GM23248 (cell line): ENCODE measurements around the gene CTNND2. TPM values are rescaled to one million over a fixed set of nuclear protein-coding genes. Genes with fewer than 3 reads are reported as not detected.
"Not testable (repeated sequence)": the region's sequence is repeated elsewhere in the genome, so short reads cannot be mapped to it uniquely, and the experiment has no call there.

Experiments used
- DNase-seq: peaks from one replicate; pipeline ENCODE4 v3.0.0-alpha.2; 2015
- H2AFZ ChIP-seq: fragments of 200-600 bp; sonication (generic); 2 replicates; pipeline ENCODE4 v1.6.1; 2016; ENCODE audit warnings: antibody characterized with exemption
- H3F3A ChIP-seq: fragments of 200-600 bp; sonication (generic); 2 replicates; pipeline ENCODE4 v1.6.1; 2016; ENCODE audit warnings: mild to moderate bottlenecking, antibody characterized with exemption, mixed run types; ENCODE audit not compliant: insufficient read depth
- H3K27ac ChIP-seq: fragments of 200-600 bp; sonication (generic); 2 replicates; pipeline ENCODE4 v1.5.1; 2016; ENCODE audit warnings: mild to moderate bottlenecking
- H3K27me3 ChIP-seq: fragments of 200-600 bp; sonication (generic); replicated peaks from 2 replicates; pipeline ENCODE4 v1.6.1; 2016; ENCODE audit warnings: mild to moderate bottlenecking; ENCODE audit not compliant: insufficient read depth
- H3K36me3 ChIP-seq: fragments of 200-600 bp; sonication (generic); 2 replicates; pipeline ENCODE4 v1.6.1; 2016; ENCODE audit warnings: low read depth, mild to moderate bottlenecking
- H3K4me1 ChIP-seq: fragments of 200-600 bp; sonication (generic); 2 replicates; pipeline ENCODE4 v1.6.1; 2016; ENCODE audit warnings: mild to moderate bottlenecking; ENCODE audit not compliant: insufficient read depth
- H3K4me2 ChIP-seq: fragments of 200-600 bp; sonication (generic); one replicate; pipeline ENCODE4 v1.6.1; 2016; ENCODE audit warnings: mild to moderate bottlenecking; ENCODE audit not compliant: unreplicated experiment
- H3K4me3 ChIP-seq: fragments of 200-600 bp; sonication (generic); 2 replicates; pipeline ENCODE4 v1.5.1; 2016; ENCODE audit warnings: mild to moderate bottlenecking
- H3K79me2 ChIP-seq: fragments of 200-600 bp; sonication (generic); 2 replicates; pipeline ENCODE4 v1.6.1; 2016; ENCODE audit warnings: mild to moderate bottlenecking; ENCODE audit not compliant: insufficient read depth
- H3K9ac ChIP-seq: fragments of 200-600 bp; sonication (generic); 2 replicates; pipeline ENCODE4 v1.6.1; 2016; ENCODE audit warnings: mild to moderate bottlenecking
- H3K9me2 ChIP-seq: fragments of 200-600 bp; sonication (generic); 2 replicates; pipeline ENCODE4 v1.6.1; 2016; ENCODE audit warnings: mixed run types, mild to moderate bottlenecking, moderate library complexity; ENCODE audit not compliant: insufficient read depth
- H3K9me3 ChIP-seq: fragments of 200-600 bp; sonication (generic); one replicate; pipeline ENCODE4 v1.6.1; 2017; ENCODE audit warnings: low read depth
- H4K20me1 ChIP-seq: fragments of 200-600 bp; sonication (generic); 2 replicates; pipeline ENCODE4 v1.6.0; 2016; ENCODE audit not compliant: insufficient read depth
- EZH2 ChIP-seq: fragments of 200-600 bp; sonication (generic); IDR thresholded peaks from 2 replicates; pipeline ENCODE4 v1.6.1; 2018; ENCODE audit warnings: antibody characterized with exemption, mild to moderate bottlenecking; ENCODE audit not compliant: insufficient read depth, poor library complexity, severe bottlenecking
- EZH2phosphoT487 ChIP-seq: fragments of 200-600 bp; sonication (generic); IDR thresholded peaks from 2 replicates; pipeline ENCODE4 v1.6.1; 2018; ENCODE audit warnings: antibody characterized with exemption, moderate library complexity, mild to moderate bottlenecking, low read depth; ENCODE audit not compliant: insufficient read depth
- WGBS, 2 experiments: methylation state at CpG; one replicate each; pipeline ENCODE4 v1.1.6; 2015 to 2017; ENCODE audit warnings: low lambda C conversion rate in 2 of 2, low coverage in 1 of 2; ENCODE audit errors: missing lambda C conversion rate in 2 of 2; 5-methylcytosine and 5-hydroxymethylcytosine counted together
- in situ Hi-C: fragments of 300-500 bp; cut with MboI; formaldehyde crosslinking; loops from 2 replicates; pipeline ENCODE4 v1.15.0; 2020
- polyA plus RNA-seq: library from polyadenylated mRNA; unstranded; fragments of >200 nt; fragmentation: Nextera tagmentation; extraction: Ambion mirVana; gene quantifications from 2 replicates; pipeline ENCODE4 v1.2.1, GENCODE V29; 2016
- total RNA-seq: library from RNA; depleted of rRNA; stranded (reverse); fragments of >200 nt; shearing (Covaris generic); gene quantifications from 2 replicates; pipeline ENCODE4 v1.2.3, GENCODE V29; 2014

CTNND2 gene
- total and polyA plus RNA-seq, 2 experiments from 2014 or later: not detected

DNA sequence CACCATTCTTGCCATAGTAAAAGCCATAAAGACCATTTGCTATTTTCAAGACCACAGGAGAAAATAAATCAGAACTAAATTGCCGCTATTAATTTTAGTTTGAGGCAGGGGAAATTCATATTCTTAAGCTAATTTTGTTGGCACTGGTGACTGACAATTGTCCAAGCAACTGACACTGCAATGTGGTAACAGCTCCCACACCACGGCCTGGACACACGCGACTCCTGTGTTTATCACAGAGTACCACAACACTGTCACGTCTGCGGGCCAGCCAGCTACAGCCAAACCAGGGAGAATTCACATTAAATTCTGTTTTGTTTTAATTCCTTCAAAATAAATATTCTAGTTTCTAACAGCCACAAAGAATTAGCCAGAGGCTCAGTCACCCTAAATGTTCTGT, 481.9 kb downstream of the CTNND2 start:
- no peaks in the 10 kb centered on the region for H3K27me3 ChIP-seq
- H4K20me1 ChIP-seq: no peaks in the 10 kb centered on the region
- no peak overlapping the region for H2AFZ ChIP-seq
- 40 to 61% methylated on average over 6 of the region's 6 CpGs for WGBS, 2 experiments
- H3K9ac ChIP-seq: no peak overlapping the region
- no peaks in the 10 kb centered on the region for H3K9me2 ChIP-seq
- no peaks in the 10 kb centered on the region for H3F3A ChIP-seq
- no peak overlapping the region for H3K4me3 ChIP-seq
- DNase-seq: no peak
- TF ChIP-seq EZH2 (no peak), EZH2phosphoT487 (no peak)
- H3K4me2 ChIP-seq: no peak overlapping the region
- no peaks in the 10 kb centered on the region for H3K79me2 ChIP-seq
- no peaks in the 10 kb centered on the region for H3K9me3 ChIP-seq
- H3K4me1 ChIP-seq: no peaks in the 10 kb centered on the region
- H3K27ac ChIP-seq: no peak overlapping the region
- in situ Hi-C loops: no loop called here
- no peaks in the 10 kb centered on the region for H3K36me3 ChIP-seq

DNA sequence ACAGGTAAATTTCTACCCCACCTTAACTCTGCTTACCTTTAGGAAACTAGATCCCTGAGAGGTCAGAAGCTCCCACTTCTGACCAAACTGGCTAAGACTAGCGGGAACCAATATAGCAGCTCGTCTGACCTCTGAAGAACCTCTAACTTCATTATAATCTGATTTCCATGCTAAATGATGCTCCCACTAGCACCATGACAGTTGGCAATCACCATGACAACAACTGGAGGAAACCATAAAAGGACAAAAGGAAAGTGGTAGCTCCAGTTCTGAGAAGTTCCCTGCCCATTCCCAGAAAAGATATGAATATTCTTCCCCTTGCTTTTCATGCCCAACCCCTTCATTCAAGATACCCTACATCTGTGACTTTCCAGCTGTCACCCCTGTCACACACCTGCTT, 483.3 kb downstream of the CTNND2 start:
- WGBS, 2 experiments: 17 to 19% methylated on average over 2 of the region's 2 CpGs
- no peak for TF ChIP-seq EZH2
- no peak for TF ChIP-seq EZH2phosphoT487
- H3K9ac ChIP-seq: no peak overlapping the region
- no peaks in the 10 kb centered on the region for H3K36me3 ChIP-seq
- no peak overlapping the region for H3K27ac ChIP-seq
- no peak overlapping the region for H3K4me3 ChIP-seq
- in situ Hi-C loops: no loop called here
- no peak overlapping the region for H2AFZ ChIP-seq
- H3K4me2 ChIP-seq: no peak overlapping the region
- no peaks in the 10 kb centered on the region for H4K20me1 ChIP-seq
- no peaks in the 10 kb centered on the region for H3K27me3 ChIP-seq
- H3K9me2 ChIP-seq: no peaks in the 10 kb centered on the region
- no peaks in the 10 kb centered on the region for H3F3A ChIP-seq
- no peaks in the 10 kb centered on the region for H3K4me1 ChIP-seq
- H3K79me2 ChIP-seq: no peaks in the 10 kb centered on the region
- H3K9me3 ChIP-seq: no peaks in the 10 kb centered on the region
- DNase-seq: no peak

DNA sequence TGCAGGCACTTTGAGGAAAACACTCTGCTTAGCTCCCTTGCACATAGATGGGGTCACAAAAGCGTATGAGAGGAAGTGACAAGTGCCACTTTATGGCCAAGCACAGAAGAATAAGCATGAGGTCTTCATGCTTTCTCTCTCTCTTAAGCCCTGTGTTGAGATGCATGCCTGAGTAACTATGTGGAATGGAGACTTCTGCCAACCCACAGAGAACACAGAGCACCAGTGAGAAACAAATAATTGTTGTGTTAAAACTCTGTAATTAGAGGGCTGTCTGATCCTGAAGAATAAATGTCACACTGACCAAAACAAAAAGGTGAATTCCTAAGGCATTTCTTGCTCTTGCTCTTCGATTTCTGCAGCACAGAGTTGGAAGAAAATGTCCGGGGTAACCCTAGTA, 488.5 kb downstream of the CTNND2 start:
- no peak overlapping the region for H3K27ac ChIP-seq
- DNase-seq: no peak
- WGBS, 2 experiments: 5 to 9% methylated on average over 3 of the region's 3 CpGs
- H3K4me2 ChIP-seq: no peak overlapping the region
- no peak overlapping the region for H3K9ac ChIP-seq
- H3K4me3 ChIP-seq: no peak overlapping the region
- H4K20me1 ChIP-seq: no peaks in the 10 kb centered on the region
- no peaks in the 10 kb centered on the region for H3K27me3 ChIP-seq
- H3K79me2 ChIP-seq: no peaks in the 10 kb centered on the region
- no peaks in the 10 kb centered on the region for H3F3A ChIP-seq
- in situ Hi-C loops: no loop called here
- no peaks in the 10 kb centered on the region for H3K9me2 ChIP-seq
- no peaks in the 10 kb centered on the region for H3K9me3 ChIP-seq
- no peaks in the 10 kb centered on the region for H3K36me3 ChIP-seq
- no peaks in the 10 kb centered on the region for H3K4me1 ChIP-seq
- no peak overlapping the region for H2AFZ ChIP-seq
- TF ChIP-seq EZH2: no peak
- no peak for TF ChIP-seq EZH2phosphoT487

DNA sequence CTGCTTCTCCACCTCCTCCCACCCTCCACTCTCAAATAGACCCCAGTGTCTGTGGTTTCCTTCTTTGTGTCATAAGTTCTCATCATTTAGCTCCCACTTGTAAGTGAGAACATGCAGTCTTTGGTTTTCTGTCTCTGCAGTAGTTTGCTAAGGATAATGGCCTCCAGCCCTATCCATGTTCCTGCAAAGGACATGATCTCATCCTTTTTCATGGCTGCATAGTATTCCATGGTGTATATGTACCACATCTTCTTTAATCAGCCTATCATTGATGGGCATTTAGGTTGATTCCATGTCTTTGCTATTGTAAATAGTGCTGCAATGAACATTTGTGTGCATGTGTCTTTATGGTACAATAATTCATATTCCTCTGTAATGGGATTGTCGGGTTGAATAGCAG, 489.5 kb downstream of the CTNND2 start:
- H3K4me3 ChIP-seq, H3K27ac ChIP-seq, H2AFZ ChIP-seq, in situ Hi-C loops, H3K4me1 ChIP-seq, H3K79me2 ChIP-seq, H3F3A ChIP-seq, DNase-seq, H3K4me2 ChIP-seq, H3K9me3 ChIP-seq, H3K27me3 ChIP-seq, H3K9ac ChIP-seq, H3K9me2 ChIP-seq, H3K36me3 ChIP-seq, H4K20me1 ChIP-seq: not testable (repeated sequence)
- WGBS, 2 experiments: 45 to 67% methylated on average over 1 of the region's 1 CpG

DNA sequence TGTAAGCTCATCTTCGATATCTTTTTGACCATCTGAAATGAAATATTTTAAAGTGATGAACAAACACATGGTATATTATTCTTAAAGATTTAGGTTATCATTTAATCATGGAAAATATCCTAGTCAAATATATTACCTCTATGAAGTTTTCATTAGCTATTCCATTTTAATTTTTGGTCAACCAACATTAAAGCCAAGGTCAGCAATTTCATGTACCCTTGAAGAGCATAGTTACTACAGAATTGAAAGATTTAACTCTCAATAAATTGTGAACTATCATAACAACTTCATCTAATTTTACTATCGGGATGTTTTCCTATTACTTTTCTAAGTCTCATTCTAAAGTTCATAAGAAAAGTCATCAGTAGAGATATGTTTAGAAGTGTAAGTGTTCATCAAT, 492.6 kb downstream of the CTNND2 start:
- Histone ChIP-seq H3K36me3 (no peaks in the 10 kb centered on the region), H3K9ac (no peak overlapping the region), H3K4me2 (no peak overlapping the region), H3K79me2 (no peaks in the 10 kb centered on the region), H2AFZ (no peak overlapping the region), H3K27ac (no peak overlapping the region), H3K4me1 (no peaks in the 10 kb centered on the region), H3K9me3 (no peaks in the 10 kb centered on the region), H3F3A (no peaks in the 10 kb centered on the region), H3K9me2 (no peaks in the 10 kb centered on the region), H3K4me3 (no peak overlapping the region), H3K27me3 (no peaks in the 10 kb centered on the region), H4K20me1 (no peaks in the 10 kb centered on the region)
- no peak for DNase-seq
- in situ Hi-C loops: no loop called here
- WGBS, 2 experiments: 35 to 52% methylated on average over 2 of the region's 2 CpGs
- TF ChIP-seq EZH2phosphoT487 (no peak), EZH2 (no peak)
